ENCODE data around the gene FARP1.

DNA sequence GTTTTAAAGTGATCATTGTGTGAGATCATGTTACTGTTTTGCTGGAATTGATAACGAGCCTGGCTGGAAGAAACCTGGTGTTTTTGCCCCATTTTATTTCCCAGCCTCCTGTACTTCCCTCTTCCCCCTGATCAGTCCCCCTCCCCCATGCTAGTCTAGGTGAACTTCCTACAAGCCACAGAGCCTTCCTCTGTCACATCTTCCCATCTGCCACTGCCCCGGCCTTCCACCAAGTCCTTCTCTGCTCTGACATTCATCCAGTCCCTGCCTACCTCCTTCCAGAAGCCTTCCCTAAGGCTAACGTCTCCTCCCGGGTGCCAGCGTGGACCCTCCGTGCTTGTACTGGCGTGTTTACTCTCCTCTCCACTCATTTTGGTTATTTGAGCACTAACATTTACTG, 14.3 kb downstream of the FARP1 start:
- TF ChIP-seq, protein P1, sequence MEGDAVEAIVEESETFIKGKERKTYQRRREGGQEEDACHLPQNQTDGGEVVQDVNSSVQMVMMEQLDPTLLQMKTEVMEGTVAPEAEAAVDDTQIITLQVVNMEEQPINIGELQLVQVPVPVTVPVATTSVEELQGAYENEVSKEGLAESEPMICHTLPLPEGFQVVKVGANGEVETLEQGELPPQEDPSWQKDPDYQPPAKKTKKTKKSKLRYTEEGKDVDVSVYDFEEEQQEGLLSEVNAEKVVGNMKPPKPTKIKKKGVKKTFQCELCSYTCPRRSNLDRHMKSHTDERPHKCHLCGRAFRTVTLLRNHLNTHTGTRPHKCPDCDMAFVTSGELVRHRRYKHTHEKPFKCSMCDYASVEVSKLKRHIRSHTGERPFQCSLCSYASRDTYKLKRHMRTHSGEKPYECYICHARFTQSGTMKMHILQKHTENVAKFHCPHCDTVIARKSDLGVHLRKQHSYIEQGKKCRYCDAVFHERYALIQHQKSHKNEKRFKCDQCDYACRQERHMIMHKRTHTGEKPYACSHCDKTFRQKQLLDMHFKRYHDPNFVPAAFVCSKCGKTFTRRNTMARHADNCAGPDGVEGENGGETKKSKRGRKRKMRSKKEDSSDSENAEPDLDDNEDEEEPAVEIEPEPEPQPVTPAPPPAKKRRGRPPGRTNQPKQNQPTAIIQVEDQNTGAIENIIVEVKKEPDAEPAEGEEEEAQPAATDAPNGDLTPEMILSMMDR (IDR thresholded peaks at IDR 0.05): no peak
- TF ChIP-seq POLR2A (IDR thresholded peaks at IDR 0.05): no peak
